Hematopoietic multipotent progenitor cell (in vitro differentiated cells): Measurements from ENCODE around the gene PLXNA4. TPM values are rescaled to one million over a fixed set of nuclear protein-coding genes. Genes with fewer than 3 reads are reported as not detected.

Source experiments
- DNase-seq, 3 donors: peaks; one replicate each; pipeline ENCODE4 v3.0.0-alpha.2; 2011 to 2015; ENCODE audit warnings: low read depth in 2 of 3, low spot score in 2 of 3
- total RNA-seq: library from RNA; depleted of rRNA; stranded (reverse); fragments of >200 nt; gene quantifications from one replicate; pipeline ENCODE4 v1.2.3, GENCODE V29; 2012

PLXNA4 gene
- total RNA-seq, 1 donor, result 0.27 TPM

DNA sequence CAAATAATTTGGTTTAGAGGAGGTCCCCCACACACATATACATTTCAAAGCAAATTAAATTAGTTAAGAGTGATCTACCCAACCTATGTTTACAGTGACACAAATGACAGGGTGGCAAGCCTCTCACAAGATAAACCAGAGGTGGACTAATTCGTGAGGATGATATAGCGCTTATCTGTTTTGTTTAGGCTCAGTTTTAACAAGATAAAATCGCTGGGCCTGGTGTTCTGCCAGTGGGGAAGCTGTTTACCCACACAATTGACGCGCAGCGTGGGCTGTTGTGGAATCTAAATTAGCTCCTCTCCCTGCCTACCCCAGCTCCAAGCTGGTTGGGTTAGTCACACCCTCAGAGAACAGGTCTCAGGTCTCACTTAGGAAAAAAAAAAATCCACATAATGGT, 16.7 kb upstream of the PLXNA4 start:
- no peak for DNase-seq

DNA sequence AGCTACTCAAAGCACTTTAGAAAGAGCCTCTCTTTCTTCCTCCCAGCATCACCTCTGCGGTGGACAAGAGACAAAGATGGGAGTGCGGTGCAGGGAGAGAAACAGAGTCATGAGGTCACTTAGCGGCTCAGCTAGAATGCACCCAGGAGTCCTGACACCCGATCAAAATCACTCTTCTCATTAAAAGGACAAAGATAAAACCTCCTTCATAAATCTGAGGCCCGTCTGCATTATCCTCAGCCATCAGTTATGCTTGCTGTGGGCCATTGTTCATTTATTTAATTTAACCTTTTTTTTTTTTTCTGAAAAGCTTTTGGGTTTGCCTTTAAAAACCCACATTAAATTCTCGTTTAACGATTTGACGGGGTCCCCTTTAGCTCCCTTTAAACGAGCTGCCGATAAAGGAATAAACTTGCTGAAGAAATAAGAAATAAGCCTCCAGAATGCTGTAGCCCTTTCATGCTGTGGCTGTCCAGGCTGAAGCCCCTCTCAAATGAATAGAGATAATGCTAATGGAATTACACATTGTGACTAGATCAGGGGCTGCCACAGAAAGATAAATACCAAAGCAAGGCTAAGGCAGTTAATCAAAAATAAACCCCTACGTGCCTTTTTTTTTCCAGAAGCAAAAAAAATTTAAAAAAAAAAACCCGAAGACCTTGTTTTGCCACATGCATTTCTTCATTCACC, 16.1 kb upstream of the PLXNA4 start:
- no peak for DNase-seq

DNA sequence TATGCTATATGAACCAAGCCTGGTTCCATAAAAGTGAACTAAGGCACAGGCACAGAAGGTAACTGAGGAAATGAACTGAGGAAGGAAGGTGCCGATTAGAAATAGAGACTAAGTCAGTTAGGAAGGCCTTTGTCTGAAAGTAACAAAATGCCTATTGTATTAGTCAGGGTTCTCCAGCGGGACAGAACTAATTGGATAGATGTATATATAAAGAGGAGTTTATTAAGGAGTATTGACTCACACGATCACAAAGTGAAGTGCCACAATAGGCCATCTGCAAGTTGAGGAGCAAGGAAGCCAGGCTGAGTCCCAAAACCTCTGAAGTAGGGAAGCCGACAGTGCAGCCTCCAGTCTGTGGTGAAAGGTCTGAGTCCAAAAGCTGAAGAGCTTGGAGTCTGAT, 13.9 kb upstream of the PLXNA4 start:
- DNase-seq, result no peak

DNA sequence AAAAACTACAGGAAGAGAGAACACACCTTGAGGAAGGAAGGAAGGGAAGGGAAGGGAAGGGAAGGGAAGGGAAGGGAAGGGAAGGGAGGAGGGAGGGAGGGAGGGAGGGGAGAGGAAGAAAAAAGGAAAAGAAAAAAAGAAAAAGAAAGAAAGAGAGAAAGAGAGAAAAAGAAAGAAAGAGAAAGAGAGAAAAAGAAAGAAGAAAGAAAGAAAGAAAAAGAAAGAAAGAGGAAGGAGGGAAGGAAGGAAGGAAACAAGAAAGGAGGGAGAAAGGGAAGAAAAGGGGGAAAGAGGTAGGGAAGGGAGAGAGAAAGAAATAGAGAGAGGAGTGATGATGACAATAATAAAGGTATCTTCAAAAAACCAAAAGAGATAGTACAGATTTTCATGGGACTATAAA, 12.3 kb upstream of the PLXNA4 start:
- DNase-seq, result no peak

DNA sequence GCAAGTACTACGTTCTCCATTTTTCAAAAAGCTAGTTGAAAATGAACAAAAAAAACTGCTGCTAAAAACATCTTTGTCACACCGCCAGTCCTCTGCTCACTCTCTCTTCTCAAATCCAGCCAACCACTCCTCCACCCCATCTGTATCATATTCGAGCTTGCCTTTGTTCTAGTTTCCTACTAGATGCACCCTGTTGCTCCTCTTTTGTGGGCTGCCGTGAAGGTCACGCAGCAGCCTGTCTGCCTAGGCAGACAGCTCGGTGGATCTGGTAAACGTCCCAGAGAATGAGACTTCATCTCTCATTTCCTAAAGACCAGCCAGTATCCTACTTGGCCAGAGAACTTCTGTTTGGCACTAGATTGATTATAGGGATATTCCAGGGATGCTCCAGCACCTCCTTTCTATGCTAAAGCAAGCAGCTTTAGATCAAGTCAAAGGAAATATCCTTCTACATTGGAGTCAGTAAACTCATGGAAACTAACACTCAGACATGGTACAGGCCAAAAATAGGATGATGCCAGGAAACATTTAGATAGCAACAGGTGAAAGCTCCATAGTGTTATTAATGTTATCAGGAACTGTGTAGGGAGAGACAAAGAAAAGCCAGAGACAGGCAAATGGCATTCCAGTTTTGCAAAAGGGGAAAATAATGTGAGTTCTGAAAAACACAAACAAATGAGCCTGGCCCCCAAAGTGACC, 8.7 kb upstream of the PLXNA4 start:
- no peak for DNase-seq

DNA sequence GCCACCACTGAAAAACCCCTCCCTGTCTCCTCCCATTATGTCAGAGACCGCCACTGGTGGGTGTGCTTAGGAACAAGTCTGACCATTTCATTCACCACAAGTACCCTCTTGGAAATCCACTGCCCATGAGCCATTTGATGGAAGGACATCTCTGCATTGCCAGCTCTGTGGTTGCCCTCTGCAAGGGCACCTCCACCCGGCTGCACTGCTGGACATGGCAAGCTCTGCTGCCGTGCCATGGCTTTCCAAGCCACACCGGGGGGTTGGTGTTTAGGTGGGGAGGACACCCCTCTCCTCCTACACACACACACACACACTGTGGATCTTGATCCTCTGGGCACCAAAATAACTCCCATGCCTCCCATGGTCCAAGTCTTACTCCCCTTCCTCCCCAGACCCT, 5.2 kb upstream of the PLXNA4 start:
- no peak for DNase-seq

DNA sequence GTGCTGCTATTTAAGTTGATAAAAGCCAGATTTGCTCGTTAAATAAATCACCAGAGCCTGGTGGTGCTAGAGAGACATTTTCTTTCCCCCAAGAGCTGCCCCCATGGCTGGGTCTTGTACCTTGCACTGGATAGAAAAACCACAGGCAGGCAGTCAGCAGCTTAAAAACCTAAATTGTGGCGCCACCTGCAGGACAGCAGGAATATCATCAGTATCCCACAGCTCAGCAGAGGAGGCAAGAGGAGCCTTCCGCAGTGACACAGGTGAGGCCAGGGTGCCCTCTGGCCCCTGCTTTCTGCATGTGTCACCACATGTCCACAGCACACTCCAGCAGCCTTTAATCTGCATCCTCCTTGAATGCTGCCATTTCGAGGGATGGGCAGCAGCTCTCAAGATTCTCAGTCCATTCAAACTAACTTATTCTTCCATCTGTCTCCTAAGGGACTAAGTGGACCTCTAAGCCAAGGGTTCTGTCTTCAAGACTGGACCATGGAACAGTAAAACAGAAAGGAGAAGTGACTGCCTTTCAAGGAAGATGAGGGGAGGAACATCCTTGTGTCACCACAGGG, 4.5 kb upstream of the PLXNA4 start:
- peak; percentile 48 to 90 (median 84) for DNase-seq

DNA sequence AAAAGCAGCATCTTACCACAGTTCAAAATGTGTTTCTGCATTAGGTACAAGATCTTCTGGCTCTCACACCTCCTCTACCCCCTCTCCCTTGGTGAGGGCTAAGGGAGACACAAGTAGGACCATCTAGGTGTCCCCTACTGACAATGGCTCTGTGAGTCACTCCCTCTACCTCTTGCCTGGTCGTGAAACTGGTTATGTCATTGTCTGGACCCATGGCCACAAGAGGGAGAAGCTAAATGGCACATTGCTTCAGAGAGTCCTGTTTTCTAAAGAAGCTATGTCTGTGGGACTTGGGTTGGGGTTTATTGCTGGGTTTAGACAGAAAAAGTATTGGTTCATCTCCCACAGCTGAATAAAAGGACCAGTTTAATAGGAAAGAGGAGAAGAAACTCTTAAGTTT, 4.0 kb upstream of the PLXNA4 start:
- peak in 1 of 3 donors; percentile 44 for DNase-seq

DNA sequence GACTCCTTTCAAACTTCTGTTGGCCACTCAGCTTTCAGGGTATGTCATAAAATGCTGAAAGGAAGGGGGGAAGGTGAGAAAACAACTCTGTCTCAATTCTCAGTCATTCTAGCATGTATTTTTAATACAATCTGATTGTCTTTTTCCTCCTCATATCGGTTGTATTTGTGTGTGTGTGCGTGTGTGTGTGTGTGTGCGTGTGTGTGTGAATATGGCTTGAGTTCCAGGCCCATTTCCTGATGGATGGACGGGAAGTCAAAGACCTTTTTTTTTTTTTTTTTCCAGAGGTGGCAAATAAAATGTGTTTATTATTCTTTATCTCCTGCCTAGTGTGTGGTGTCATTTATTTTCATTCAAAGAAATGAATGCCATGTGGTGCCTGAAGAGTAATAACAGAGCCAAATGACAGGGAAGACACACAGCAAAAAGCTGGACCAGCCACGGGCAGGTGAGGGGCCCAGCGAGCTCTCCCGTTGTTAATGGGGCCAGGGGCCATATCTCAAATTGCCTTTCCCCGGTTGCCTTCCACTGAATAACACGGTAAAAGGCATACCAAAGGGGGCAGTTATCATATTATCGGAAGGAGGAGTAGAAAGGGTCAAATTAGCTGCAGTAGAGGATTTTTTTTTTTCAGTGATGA, 3.1 kb upstream of the PLXNA4 start:
- DNase-seq, result no peak

DNA sequence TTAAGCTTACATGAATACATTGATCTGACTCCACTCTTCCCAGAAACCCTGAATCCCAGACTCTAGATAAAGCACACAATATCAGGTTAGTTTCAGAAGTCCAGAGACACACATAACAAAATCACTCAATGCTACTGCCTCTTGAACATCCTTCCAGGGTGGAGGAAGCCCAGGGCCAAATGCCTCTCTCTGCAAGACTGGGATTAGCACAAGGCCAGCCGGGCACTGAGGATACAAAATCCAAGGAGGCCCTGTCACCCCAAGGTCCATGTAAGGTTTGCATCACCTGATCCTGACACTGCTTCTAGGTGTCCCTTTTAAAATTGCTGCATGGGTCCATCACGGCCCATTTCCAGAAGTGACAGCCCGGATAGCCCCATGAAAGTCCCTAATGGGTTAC, 2.6 kb upstream of the PLXNA4 start:
- no peak for DNase-seq

DNA sequence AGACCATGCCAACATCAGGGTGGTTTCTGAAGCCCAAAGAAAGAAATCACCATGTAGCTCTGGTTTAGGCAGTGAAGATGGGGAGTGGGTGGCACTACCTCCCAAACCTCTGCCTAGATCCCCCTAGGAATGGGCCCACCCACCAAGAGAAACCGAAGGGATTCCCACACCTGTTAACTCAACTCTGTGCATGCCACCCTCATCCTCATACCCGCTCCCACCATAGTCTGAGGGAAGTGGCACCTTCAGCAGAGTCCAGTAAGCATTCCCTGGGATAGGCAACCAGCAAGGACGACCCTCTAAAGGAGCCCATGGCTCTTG, 1.7 kb upstream of the PLXNA4 start:
- DNase-seq, result no peak

DNA sequence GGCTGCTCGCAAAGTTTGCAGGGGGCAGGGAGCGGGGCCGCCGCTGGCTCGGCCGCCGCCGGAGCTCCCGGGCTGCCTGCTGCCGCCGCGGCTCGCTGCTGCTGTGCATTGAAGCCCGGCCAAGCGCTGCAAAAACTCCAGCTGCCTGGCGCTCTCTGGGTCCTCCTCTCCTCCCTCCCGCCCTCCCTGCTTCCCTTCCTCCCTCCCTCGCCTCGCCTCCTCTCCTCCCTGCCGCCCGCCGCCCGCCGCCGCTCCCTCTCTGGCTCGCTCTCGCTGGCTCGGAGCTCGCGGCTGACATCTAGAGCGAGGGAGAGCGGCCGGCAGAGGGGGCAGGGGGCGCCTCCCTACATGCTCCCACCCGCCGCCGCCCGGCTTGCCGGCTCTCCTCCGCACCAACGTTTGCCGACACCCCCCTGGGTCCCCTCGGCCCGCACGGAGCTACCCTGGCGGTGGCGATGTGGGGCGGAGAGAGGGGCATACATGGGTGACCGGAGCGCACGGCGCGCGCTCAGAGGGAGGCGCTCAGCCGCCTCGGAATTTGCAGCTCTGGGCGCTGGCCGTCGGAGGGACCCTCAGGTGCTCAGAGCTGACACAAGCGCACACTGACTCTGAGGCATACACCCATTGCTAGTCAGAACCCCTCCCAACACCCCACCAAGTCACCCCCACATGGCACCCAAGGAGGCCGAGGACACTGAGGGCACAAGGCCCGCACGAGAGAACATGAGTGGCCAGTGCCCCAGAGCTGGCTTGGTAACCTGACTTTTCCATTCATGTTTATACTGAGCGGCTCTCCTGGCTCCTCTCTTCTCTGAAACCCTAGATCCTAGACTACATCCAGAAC, 1.2 kb upstream of the PLXNA4 start:
- peak in 1 of 3 donors; percentile 47 for DNase-seq

DNA sequence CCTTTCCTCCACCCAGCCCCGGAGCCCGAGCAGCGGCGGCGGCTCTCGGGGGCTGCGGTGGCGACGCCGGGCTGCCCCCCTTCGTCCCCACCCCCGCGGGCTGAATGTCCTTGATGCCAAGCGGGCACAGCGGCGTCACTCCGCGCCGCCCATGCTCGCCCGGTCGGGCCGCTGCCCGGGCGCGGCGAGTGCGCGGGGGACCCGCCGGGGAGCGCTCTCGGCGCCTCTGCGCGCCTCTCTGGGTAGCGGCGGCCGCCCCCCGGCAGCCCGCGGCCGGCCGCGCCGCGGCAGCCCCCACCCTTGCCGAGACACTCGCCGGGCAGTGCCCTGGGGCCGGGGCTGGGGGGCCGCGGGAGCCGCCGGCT, 433 bp upstream of the PLXNA4 start:
- DNase-seq, result no peak

DNA sequence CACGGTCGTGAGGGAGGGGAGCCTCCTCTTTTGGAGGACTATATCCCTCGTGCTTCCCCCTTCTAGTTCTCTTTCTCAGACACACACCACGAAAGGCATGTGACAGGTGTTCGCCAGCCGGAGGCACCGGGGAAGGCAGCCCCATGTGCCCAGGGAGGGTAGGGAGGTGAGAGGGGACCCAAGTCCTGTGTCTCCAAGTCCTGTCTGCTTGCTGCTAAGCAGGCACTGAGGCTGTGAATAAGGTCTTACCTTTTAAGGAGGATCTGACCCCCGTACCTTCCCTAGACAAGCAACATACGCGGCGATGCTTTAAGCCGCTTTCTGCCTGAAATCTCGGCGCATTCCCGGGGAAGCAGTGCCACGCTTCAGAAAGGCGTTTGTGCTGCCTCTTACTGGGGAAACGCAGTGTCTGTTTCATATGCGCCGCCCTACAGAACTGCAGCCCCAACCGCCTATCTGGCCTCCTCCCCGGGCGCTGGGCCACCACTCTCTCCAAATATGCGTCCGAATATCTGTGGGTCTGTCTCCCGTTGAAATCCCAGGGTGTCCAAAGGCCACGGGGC, 770 bp downstream of the PLXNA4 start:
- DNase-seq, result peak in 1 of 3 donors; percentile 37

DNA sequence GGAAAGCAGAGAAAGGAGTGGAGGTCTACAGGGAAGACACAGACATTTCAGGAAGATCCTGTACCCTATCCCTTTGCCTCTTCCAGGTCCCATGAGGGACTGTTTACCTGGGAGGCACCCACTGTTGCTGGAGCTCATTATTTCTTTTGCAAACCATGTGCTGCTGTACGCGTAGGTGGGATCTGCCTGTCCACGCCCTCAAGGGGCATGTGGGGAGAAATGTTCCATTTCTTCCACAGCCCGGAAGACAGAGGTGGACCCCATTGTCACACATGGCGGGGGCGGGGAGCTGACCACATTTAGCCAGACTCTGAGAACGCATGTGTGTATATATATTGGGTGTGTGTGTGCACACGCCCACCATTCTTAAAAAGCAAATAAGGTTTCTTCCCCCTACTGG, 2.0 kb downstream of the PLXNA4 start:
- DNase-seq, result no peak

DNA sequence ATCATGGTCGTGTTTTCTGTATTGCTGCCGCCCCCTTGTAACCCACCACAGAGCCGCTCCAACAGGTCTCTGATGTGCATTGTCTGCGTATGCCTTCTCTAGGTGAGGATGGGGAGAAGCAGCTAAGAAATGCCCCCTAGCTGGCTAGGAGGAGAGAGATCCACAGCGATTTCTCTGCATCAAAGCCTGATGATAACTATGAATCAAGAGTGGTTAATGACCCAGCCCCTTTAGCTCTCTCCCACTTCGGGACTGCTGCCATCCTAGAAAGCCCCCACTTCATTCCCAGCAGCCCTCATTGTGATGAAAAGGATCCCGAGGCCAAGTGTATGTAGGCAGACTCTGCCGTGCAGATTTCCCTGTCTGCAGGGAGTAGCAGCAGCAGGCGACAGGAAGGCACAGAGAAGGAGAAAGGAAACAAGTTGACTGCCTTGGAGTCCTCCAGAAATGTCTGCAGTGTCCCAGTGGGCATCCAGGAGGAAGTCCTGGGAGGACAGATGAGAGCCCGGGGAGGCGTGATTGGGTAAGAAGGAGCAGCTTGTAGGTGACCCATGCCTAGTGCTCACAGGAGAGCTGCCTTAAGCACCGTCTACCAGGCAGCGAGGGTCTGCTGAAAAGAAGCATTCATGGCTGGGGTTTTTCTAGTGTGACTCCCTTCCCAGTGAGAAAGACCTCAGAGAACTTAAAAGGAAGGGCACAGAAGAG, 2.9 kb downstream of the PLXNA4 start:
- DNase-seq, result no peak

DNA sequence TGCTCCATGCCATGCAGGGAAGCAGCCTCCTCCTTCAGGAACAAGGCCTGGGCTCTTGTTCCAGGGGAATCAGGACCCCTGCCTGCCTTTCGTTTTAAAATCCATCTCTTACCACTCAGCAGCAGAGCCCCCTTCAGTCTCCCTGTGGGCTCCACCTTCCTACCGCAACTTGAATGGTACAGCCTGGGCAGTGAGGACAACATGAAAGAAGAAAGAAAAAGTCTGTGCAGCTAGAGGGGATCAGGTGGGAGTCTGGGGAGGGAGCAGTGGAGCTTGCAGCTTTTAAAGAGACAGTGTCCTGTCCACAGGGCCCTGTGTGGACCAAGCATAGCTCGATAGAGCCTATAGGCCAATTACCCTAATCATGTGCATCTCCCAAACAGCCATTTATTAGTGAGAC, 3.7 kb downstream of the PLXNA4 start:
- no peak for DNase-seq

DNA sequence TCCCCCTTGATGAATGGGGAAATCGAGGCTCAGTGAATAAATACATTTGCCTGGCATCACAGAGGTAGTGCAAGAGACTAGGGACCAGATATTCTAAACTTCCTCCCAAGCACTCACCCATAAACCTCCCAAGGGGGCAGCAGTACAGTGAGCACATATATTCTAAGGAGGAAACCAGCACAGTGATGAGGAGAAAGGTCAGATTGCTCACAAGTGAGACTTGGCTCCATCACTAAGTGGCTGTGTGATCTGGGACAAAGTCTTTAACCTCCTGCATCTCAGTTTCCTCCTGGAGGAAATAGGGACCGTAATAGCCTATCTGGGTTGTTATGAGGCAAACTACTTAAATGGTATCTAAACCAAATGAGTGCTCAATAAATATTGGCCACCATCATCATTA, 4.3 kb downstream of the PLXNA4 start:
- DNase-seq, result no peak

DNA sequence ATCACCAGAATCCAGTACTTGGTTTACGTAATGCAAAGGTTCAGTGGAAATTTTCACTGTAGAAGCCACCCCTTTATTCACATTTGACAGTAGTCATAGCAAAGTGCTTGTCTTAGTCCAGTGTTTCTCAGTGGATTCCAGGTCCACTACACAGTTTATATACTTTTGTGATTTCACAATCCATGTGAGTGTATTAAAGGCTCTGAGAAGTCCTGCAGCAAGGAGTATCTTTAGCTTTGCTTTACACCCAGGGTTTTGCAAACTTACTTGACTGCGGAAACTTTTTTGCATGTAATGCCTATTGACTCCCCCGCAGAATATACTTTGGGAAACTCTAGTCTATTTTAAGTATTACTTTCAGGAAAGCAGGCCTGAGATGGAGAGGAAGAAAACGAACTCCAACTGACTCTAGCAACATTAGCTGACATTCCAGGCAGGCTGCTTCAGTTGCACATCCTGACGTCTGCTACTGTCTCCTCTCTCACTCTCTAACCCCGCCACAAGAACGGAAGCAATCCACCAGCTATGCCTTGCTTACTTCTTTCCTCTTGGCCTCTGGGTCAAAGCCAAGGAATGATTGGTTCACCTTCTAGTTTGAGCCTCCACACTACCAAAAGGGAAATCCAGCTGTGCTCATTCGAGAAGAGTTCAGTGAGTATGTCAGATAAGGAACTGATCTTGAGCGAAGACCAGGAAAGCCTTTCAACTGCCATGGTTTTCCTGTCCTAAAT, 6.2 kb downstream of the PLXNA4 start:
- DNase-seq, result no peak

DNA sequence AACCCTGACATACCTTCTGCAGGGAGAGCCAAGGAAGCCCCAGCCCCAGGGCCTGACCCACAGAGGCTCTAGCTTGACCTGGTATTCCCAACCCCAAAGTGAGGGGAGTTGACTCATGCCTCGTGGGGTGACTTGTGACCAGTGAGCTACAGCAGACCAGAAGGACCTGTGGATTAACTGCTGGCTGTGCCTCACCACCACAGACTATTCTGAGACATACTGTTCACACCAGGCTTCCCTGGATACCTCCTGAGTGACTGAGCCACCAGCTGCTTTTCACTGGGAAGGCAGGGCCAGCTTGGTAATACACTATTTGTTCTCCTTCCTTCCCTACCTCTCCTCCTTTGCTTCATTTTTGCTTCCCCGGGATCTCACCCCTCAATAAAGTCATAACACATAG, 7.3 kb downstream of the PLXNA4 start:
- DNase-seq, result no peak
